Measurements from ENCODE around the gene SLAIN2. TPM values are rescaled to one million over a fixed set of nuclear protein-coding genes. Genes with fewer than 3 reads are reported as not detected.

The SLAIN2 gene
- total RNA-seq, 1 donor from 2014 or later = 132 TPM

GRCh38 chr4:48315728-48316630 lies 25.4 kb upstream of the SLAIN2 start:
- Histone ChIP-seq H3K4me1 (no peaks in the 10 kb centered on the region), H3K4me3 (no peak overlapping the region), H3K36me3 (no peaks in the 10 kb centered on the region), H3K27me3 (ENCODE audit: low read depth) (no peaks in the 10 kb centered on the region), H3K27ac (replicated peaks) (no peak overlapping the region), H3K9me3 (replicated peaks) (no peaks in the 10 kb centered on the region)
- DNase-seq = no peak
- peak; percentile 66 for TF ChIP-seq CTCF (IDR thresholded peaks at IDR 0.05; ENCODE audit: borderline replicate concordance)
- intact Hi-C loops (cut with micrococcal nuclease) = no loop called here

GRCh38 chr4:48321312-48321711 lies 20.0 kb upstream of the SLAIN2 start:
- intact Hi-C loops (cut with micrococcal nuclease) = no loop called here
- no peaks in the 10 kb centered on the region for H3K4me1 ChIP-seq
- H3K27me3 ChIP-seq (ENCODE audit: low read depth) = no peaks in the 10 kb centered on the region
- H3K9me3 ChIP-seq (replicated peaks) = no peaks in the 10 kb centered on the region
- H3K27ac ChIP-seq (replicated peaks) = no peak overlapping the region
- no peak overlapping the region for H3K4me3 ChIP-seq
- no peak for DNase-seq
- TF ChIP-seq CTCF (IDR thresholded peaks at IDR 0.05; ENCODE audit: borderline replicate concordance) = no peak
- no peaks in the 10 kb centered on the region for H3K36me3 ChIP-seq

GRCh38 chr4:48322063-48322462 lies 19.3 kb upstream of the SLAIN2 start:
- intact Hi-C loops (cut with micrococcal nuclease) = no loop called here
- H3K27ac ChIP-seq (replicated peaks) = no peak overlapping the region
- H3K9me3 ChIP-seq (replicated peaks) = no peaks in the 10 kb centered on the region
- no peak for DNase-seq
- no peak overlapping the region for H3K4me3 ChIP-seq
- no peaks in the 10 kb centered on the region for H3K4me1 ChIP-seq
- no peaks in the 10 kb centered on the region for H3K27me3 ChIP-seq (ENCODE audit: low read depth)
- H3K36me3 ChIP-seq = no peaks in the 10 kb centered on the region
- TF ChIP-seq CTCF (IDR thresholded peaks at IDR 0.05; ENCODE audit: borderline replicate concordance) = no peak

- H3K4me3 ChIP-seq = no peak overlapping the region
- H3K27me3 ChIP-seq (ENCODE audit: low read depth) = no peaks in the 10 kb centered on the region
- intact Hi-C loops (cut with micrococcal nuclease) = no loop called here
- H3K36me3 ChIP-seq = no peaks in the 10 kb centered on the region
- H3K27ac ChIP-seq (replicated peaks) = no peak overlapping the region
- no peaks in the 10 kb centered on the region for H3K4me1 ChIP-seq
- H3K9me3 ChIP-seq (replicated peaks) = no peaks in the 10 kb centered on the region
- no peak for DNase-seq
- no peak for TF ChIP-seq CTCF (IDR thresholded peaks at IDR 0.05; ENCODE audit: borderline replicate concordance)
Measured at GRCh38 chr4:48324281-48324680, 17.0 kb upstream of the SLAIN2 start.

- Histone ChIP-seq H3K27ac (replicated peaks) (no peak overlapping the region), H3K27me3 (ENCODE audit: low read depth) (no peaks in the 10 kb centered on the region), H3K9me3 (replicated peaks) (no peaks in the 10 kb centered on the region), H3K4me3 (no peak overlapping the region), H3K4me1 (peaks cover 11% of the 10 kb centered on the region), H3K36me3 (no peaks in the 10 kb centered on the region)
- no peak for DNase-seq
- TF ChIP-seq CTCF (IDR thresholded peaks at IDR 0.05; ENCODE audit: borderline replicate concordance) = no peak
- intact Hi-C loops (cut with micrococcal nuclease) = no loop called here
Measured at GRCh38 chr4:48329193-48329592, 12.1 kb upstream of the SLAIN2 start.
